HG02885 (cell line): ENCODE results near the gene NIT2.

ENCODE experiments used
- ATAC-seq: cut with Tn5 transposase; IDR thresholded peaks from one replicate; pipeline ENCODE4 v1.9.1; 2021; ENCODE audit warnings: mild to moderate bottlenecking; ENCODE audit not compliant: unreplicated experiment, poor library complexity

Gene NIT2

DNA sequence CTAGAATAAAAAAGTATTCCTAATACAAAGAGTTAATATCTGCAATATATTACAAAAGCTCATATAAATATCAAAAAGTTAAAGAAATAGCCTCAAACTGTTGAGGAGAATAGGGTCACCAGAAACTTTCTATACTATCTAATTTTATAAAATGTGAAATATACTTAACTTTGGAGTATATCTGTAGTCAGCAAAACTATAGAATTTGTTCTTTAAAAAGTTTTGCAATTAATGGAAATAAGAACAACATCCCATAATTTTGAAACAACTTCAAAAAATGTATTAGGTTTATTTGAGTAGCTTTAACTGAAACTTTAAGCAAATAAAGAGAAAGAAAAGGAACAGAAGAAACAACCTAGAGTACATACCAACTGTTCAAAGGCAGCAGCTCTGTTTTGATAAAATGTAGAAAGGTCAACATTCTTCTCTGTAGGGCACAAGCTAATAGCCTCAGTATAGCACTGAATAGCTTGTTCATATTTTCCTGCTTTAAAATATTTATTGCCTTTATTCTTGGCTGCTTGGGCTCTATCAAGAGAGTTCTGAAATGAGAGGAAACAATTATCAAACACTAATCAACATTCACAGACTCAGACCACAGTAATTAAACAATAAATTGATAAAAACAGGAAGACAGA, 52.0 kb downstream of the NIT2 start:
- no peak for ATAC-seq

- no peak for ATAC-seq
Measured at GRCh38 chr3:100389025-100389424, 54.5 kb downstream of the NIT2 start.

DNA sequence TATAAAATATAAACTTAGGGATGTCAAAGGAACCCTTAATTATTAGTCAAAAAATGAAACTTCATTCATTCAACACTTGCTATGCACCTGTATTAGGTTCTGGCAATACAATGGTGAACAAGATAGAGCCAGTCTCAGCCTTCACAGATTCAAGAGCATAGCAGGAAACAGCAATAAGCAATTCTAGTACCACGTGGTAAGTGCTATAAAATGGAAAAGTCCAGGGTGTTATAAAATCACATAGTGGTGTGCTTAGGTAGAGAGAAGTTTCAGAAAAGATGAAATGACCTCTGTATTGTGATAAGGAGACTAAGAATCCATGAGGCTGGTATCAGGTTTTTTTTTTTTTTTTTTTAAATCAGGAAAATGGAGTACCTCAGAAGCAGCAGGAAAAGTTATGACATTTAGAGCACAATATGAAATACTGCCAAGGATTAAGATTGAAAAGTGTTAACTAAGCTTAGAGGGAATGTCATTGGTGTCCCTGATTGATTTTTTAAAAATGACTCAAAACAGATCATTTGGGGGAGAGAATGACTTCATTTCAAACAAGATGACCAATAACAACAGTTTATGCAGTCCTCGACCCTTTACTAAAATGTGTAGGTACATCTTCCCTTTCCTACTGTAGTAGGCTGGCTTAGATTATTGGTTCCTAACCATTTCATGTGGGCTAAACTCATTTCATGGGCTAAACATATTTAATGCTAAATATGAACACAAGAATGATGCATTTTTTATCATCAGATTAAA, 61.3 kb downstream of the NIT2 start:
- no peak for ATAC-seq

GRCh38 chr3:100396967-100397366, 62.4 kb downstream of the NIT2 start:
- ATAC-seq, result no peak

DNA sequence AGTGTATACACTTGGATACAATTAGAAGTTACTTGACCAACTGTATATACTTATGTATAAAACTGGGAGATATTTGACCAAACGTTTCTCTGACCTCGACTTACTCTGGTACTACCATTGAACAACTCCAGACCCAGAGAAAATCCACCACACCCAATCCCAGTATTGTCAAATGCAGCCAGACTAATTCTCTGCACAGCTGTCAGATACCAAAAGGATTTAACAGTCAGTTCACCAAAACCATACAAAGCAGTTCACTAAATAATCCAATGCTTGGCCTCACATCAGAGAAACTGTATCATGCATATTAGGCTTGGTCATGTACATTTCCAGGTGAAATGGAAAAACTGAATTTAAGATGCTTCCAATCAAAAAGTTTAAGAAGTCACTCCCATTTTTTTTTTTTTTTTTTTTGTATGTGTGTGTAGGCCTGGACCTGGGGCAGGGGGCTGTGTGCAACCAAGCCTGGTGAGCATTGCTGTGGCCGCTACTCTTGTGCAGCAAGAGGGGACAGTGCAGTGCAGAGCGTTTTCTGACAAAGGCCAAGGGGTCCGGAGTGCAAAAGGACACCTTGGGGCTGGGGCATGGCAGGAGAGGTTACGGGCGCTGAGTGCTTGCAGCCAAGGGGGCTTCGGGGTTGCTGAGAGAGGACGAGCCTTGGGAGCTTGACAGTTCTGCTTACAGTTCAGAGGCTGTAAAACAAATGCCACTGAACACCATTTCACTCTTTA, 64.9 kb downstream of the NIT2 start:
- ATAC-seq, result no peak

GRCh38 chr3:100400419-100400779, 65.8 kb downstream of the NIT2 start:
- ATAC-seq, result peak; percentile 8

- ATAC-seq, result peak; percentile 92
Measured at GRCh38 chr3:100400780-100401673, 66.5 kb downstream of the NIT2 start, which contains the start of the genes LNP1 and TOMM70. Gene LNP1, plus strand, starts transcription at chr3:100401539. Its CDS starts 28,191 bp downstream, at chr3:100429730. Gene TOMM70, minus strand, starts transcription at chr3:100401089. Its CDS starts 140 bp downstream, at chr3:100400949.

- ATAC-seq, result peak; percentile 16
Measured at GRCh38 chr3:100401674-100402041, 67.1 kb downstream of the NIT2 start.

- no peak for ATAC-seq
Measured at GRCh38 chr3:100402256-100402655, 67.7 kb downstream of the NIT2 start.

DNA sequence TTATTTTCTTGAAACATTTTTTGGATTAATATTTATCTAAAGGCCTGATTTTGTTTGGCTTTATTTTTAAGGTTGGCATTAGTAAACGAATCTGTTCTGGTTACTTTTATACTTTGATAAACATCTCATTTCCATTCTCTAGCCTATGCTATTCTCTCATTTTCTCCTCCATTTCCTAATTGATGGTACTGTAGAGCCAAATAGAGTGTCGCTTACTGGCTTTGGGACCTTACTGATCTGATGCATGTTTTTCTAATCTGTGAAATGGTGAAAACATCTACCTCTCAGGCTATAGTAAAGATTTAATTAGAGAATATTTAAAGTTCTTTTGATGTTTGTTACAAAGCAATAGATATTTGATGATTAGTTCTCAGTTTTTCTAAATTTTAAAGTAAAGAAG, 68.3 kb downstream of the NIT2 start:
- no peak for ATAC-seq

DNA sequence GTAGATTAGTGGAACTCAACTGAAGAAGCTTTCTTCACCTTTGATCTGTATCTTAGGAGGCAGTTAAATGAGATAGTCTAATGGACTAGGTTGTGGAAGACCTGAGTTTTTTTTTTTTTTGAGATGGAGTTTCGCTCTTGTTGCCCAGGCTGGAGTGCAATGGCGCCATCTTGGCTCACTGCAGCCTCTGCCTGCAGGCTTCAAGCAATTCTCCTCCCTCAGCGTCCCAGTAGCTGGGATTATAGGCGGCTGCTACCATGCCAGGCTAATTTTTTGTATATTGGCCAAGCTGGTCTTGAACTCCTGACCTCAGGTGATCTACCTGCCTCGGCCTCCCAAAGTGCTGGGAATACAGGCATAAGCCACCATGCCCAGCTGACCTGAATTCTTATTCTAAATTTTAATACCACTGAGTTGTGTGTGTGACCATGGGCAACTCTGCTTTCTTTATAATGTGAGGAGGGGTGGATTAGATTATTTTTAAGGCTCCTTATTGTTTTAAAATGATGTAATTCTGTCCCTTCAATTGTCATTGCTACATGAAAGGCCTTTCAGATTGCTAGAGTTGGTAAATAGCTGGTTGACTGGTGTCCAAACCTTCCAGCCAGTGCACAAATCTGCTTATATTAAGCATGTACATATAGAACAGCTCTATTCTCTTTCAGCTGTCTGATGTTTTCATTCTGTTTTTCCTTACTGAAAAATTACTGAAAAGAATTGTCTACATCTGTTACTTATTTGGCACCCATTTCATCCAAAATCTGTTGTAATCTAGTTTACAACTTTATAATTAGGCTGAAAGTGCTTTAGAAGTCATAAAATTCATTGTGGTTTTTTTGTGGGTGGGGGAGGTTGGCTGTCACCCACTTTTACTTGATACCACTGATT, 69.0 kb downstream of the NIT2 start:
- no peak for ATAC-seq

DNA sequence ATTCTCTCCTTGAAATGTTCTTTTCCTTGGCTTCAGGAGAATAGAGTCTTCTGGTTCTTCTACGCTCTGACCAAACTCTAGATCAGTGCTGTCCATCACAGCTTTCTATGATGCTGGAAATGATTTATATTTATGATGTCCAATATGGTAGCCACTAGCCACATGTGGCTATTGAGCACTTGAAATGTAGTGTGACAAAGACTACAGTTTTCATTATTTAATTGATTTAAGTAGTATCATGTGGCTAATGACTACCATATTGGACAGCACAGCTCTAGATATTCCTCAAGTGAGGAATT, 69.6 kb downstream of the NIT2 start:
- ATAC-seq, result no peak

DNA sequence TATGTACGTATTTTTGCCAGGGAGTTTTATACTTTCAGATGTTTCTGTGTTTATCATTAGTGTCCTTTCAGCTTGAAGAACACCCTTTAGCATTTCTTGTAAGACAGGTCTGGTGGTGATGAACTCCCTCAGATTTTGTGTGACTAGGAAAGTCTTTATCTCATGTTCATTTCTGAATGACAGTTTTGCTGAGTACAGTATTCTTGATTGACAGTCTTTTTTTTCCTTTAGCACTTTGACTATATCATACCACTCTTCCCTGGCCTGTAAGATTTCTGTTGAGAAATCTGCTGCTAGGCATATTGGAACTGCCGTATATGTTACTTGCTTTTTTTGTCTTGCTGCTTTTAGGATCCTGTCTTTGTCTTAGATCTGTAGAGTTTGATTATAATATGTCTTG, 72.6 kb downstream of the NIT2 start:
- ATAC-seq, result no peak

DNA sequence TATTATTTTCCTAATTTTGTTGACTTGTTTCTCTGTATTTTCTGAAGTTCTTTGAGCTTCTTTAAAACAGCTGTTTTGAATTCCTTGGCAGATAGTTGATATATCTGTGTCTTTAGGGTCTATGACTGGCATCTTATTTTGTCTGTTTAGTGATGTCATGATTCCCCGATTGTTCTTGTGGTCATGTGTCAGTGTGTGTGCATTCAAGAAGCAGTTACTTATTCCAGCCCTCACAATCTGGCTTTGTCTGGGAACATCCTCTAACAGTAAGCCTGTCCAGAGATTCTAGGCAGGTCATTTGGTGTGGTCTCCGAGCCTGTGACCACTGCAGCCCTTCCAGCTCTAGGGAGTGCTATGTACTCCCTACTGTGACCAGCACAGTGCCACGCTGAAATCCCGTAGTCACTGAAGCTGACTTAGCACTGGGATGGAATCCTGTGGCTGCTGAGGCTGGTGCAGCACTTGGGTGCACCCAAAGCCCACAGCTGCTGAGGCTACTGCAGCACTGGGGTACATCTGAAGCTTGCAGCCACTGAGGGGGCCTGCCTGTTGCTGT, 73.5 kb downstream of the NIT2 start:
- no peak for ATAC-seq
